ENCODE measurements around the gene GRIP2.

The GRIP2 gene

DNA sequence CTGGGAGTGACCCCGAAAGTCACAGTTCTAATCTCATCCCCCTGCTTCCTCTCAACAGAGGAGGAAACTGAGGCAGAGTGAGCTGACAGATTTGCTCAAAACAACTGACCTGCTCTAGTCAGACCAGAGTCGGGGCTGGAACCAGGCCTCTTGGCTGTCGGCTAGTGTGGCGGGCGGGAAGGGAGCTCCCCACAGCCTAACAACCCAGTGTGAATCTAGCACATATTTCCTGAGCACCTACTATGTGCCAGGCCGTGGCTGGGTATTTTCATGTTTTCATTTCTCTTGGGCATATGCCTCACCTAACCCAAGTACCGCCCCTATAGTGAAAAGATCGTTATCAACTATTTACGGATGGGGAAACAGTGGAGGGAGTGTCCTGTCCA lies 27.2 kb downstream of the GRIP2 start:
- Histone ChIP-seq H3K36me3 (no peaks in the 10 kb centered on the region), H3K4me3 (no peak overlapping the region), H3K27me3 (peaks cover 0 to 13% of the 10 kb centered on the region in 2 donors), H3K9me3 (no peaks in the 10 kb centered on the region), H3K4me1 (peaks cover 0 to 6% (median 3%) of the 10 kb centered on the region in 4 donors), H3K27ac (no peak overlapping the region)
- intact Hi-C loops (cut with DNase I; ENCODE audit: low total_unique reads), result no loop called here
- no peak for TF ChIP-seq CTCF (IDR thresholded peaks at IDR 0.05)
- DNase-seq, result no peak

- no peak overlapping the region for H3K27ac ChIP-seq
- peaks cover 0 to 18% of the 10 kb centered on the region in 2 donors for H3K27me3 ChIP-seq
- DNase-seq, result peak in 1 of 2 donors; percentile 56
- H3K36me3 ChIP-seq, result no peaks in the 10 kb centered on the region
- intact Hi-C loops (cut with DNase I; ENCODE audit: low total_unique reads), result no loop called here
- peaks cover 0 to 6% (median 3%) of the 10 kb centered on the region in 4 donors for H3K4me1 ChIP-seq
- no peak for TF ChIP-seq CTCF (IDR thresholded peaks at IDR 0.05)
- no peak overlapping the region for H3K4me3 ChIP-seq
- no peaks in the 10 kb centered on the region for H3K9me3 ChIP-seq
These were observed 27.7 kb downstream of the GRIP2 start for GRCh38 chr3:14512281-14512941.

GRCh38 chr3:14511623-14512280 lies 28.4 kb downstream of the GRIP2 start:
- Histone ChIP-seq H3K9me3 (no peaks in the 10 kb centered on the region), H3K27me3 (peaks cover 0 to 25% of the 10 kb centered on the region in 2 donors), H3K4me1 (peaks cover 0 to 6% (median 3%) of the 10 kb centered on the region in 4 donors), H3K36me3 (no peaks in the 10 kb centered on the region), H3K27ac (no peak overlapping the region), H3K4me3 (no peak overlapping the region)
- TF ChIP-seq CTCF (IDR thresholded peaks at IDR 0.05), result no peak
- peak in 1 of 2 donors; percentile 50 for DNase-seq
- intact Hi-C loops (cut with DNase I; ENCODE audit: low total_unique reads), result no loop called here

- no peaks in the 10 kb centered on the region for H3K9me3 ChIP-seq
- peaks cover 0 to 28% of the 10 kb centered on the region in 2 donors for H3K27me3 ChIP-seq
- no peaks in the 10 kb centered on the region for H3K36me3 ChIP-seq
- intact Hi-C loops (cut with DNase I; ENCODE audit: low total_unique reads), result no loop called here
- peak in 1 of 2 donors; percentile 53 for DNase-seq
- peaks cover 0 to 6% (median 3%) of the 10 kb centered on the region in 4 donors for H3K4me1 ChIP-seq
- no peak overlapping the region for H3K4me3 ChIP-seq
- no peak overlapping the region for H3K27ac ChIP-seq
- no peak for TF ChIP-seq CTCF (IDR thresholded peaks at IDR 0.05)
These were observed 29.1 kb downstream of the GRIP2 start for GRCh38 chr3:14510838-14511622.

DNA sequence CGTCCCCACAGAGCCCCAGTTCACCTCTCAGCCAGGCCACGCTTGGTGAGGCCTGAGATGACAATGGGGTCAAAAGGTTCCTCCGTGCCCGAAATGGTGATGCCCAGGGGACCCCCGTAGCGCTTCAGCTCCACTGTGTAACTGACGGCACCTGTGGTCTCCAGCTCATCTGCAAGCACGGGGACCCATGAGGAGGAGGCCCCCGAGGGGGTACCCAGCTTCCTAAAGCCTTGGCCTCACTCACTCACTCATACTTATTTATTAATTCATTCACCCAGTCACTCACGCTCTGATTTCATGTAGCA lies 30.4 kb downstream of the GRIP2 start:
- no peak overlapping the region for H3K4me3 ChIP-seq
- peaks cover 0 to 31% of the 10 kb centered on the region in 2 donors for H3K27me3 ChIP-seq
- DNase-seq, result no peak
- no peaks in the 10 kb centered on the region for H3K9me3 ChIP-seq
- H3K36me3 ChIP-seq, result no peaks in the 10 kb centered on the region
- H3K27ac ChIP-seq, result no peak overlapping the region
- intact Hi-C loops (cut with DNase I; ENCODE audit: low total_unique reads), result no loop called here
- no peak for TF ChIP-seq CTCF (IDR thresholded peaks at IDR 0.05)
- H3K4me1 ChIP-seq, result peaks cover 0 to 6% (median 3%) of the 10 kb centered on the region in 4 donors

Data from tibial artery (tissue), 4 donors.